ENCODE results near the gene WDR33.

GRCh38 chr2:127818241-127818640 is 7.3 kb upstream of the WDR33 start:
- TF ChIP-seq TAF1 (conservative IDR thresholded peaks at IDR 0.05) (no peak), RAD21 (IDR thresholded peaks at IDR 0.05) (no peak), CTCF (IDR thresholded peaks at IDR 0.05; ENCODE audit: low read depth, low read length, missing input control) (no peak), REST (IDR thresholded peaks at IDR 0.05) (no peak), JUND (IDR thresholded peaks at IDR 0.05) (no peak), GABPA (IDR thresholded peaks at IDR 0.05 in 1 of 2, conservative IDR thresholded peaks at IDR 0.05 in 1 of 2) (no peak), SP1 (IDR thresholded peaks at IDR 0.05) (no peak), YY1 (IDR thresholded peaks at IDR 0.05) (no peak), MAX (IDR thresholded peaks at IDR 0.05) (no peak), ATF3 (IDR thresholded peaks at IDR 0.05) (no peak), NR2F2 (IDR thresholded peaks at IDR 0.05) (no peak)

Measured in liver (tissue), 3 donors.